HL-60/S4 treated with phorbol 12-myristate 13-acetate at 8.2 ng/mL for 4 days and 3 days (cell line): Measurements from ENCODE around the gene RNF2.

Source experiments
- in situ Hi-C: fragments of 300-500 bp; cut with MboI; formaldehyde crosslinking; loops from 2 replicates; pipeline ENCODE4 v1.15.0; 2022; ENCODE audit warnings: low sequenced_read_pairs

Gene RNF2

GRCh38 chr1:185091480-185091879 lies 46.1 kb downstream of the RNF2 start:
- in situ Hi-C loops, result no loop called here

GRCh38 chr1:185094761-185095160 lies 49.4 kb downstream of the RNF2 start:
- in situ Hi-C loops, result no loop called here

- in situ Hi-C loops, result no loop called here
Observed at GRCh38 chr1:185096531-185096930, 51.2 kb downstream of the RNF2 start.

- in situ Hi-C loops, result no loop called here
Observed at GRCh38 chr1:185104083-185104482, 58.7 kb downstream of the RNF2 start.

GRCh38 chr1:185105121-185105520 lies 59.8 kb downstream of the RNF2 start:
- in situ Hi-C loops, result no loop called here

- in situ Hi-C loops, result no loop called here
Observed at GRCh38 chr1:185108321-185108720, 63.0 kb downstream of the RNF2 start.

- in situ Hi-C loops, result no loop called here
Observed at GRCh38 chr1:185110145-185110544, 64.8 kb downstream of the RNF2 start.

GRCh38 chr1:185111873-185112272 lies 66.5 kb downstream of the RNF2 start:
- in situ Hi-C loops, result no loop called here

- in situ Hi-C loops, result no loop called here
Observed at GRCh38 chr1:185112356-185112755, 67.0 kb downstream of the RNF2 start.

GRCh38 chr1:185129708-185130107 lies 84.3 kb downstream of the RNF2 start:
- in situ Hi-C loops, result no loop called here

GRCh38 chr1:185132534-185132933 lies 87.2 kb downstream of the RNF2 start:
- in situ Hi-C loops, result no loop called here

- in situ Hi-C loops, result no loop called here
Observed at GRCh38 chr1:185137896-185138545, 92.7 kb downstream of the RNF2 start.

- in situ Hi-C loops, result no loop called here
Observed at GRCh38 chr1:185139246-185139645, 93.9 kb downstream of the RNF2 start.

- in situ Hi-C loops, result no loop called here
Observed at GRCh38 chr1:185144233-185144632, 98.9 kb downstream of the RNF2 start.

GRCh38 chr1:185151215-185151614 lies 105.9 kb downstream of the RNF2 start:
- in situ Hi-C loops, result loop anchor here (25.0 kb wide), 2 partner anchors 164 to 339 kb away; no protein-coding TSS in a partner anchor
